GM12891 (cell line): ENCODE data around the gene WWC2.

Experiments used
- POLR2A ChIP-seq: IDR thresholded peaks from 2 replicates; pipeline ENCODE4 v1.6.1; 2011; ENCODE audit warnings: low read depth, low read length, control low read depth
- POLR2AphosphoS5 ChIP-seq: IDR thresholded peaks from 2 replicates; pipeline ENCODE4 v1.6.1; 2011; ENCODE audit warnings: low read depth, low read length, control low read depth

DNA sequence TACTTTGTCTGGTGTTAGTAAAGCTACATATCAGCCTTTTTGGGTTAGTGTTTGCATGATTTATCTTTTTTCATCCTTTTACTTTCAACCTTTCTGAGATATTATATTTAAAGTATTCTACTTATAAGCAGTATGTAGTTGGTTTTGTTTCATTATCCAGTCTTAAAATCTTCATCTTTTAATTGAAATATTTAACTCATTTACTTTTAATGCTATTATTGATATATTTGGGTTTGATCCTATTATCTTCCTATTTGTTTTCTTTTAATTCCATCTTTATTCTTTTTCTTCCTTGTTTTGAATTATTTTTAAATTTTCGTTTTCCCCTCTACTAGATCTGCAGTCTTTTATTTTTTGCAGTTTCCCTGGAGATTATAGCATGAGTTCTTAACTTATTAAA lies 177.0 kb downstream of the WWC2 start:
- TF ChIP-seq POLR2AphosphoS5 (no peak), POLR2A (no peak)
